NCI-H128 (cell line): ENCODE measurements around the gene AKAP13.

Experiments used
- DNase-seq: peaks from one replicate; lab custom pipeline; 2025; ENCODE audit not compliant: unreplicated experiment; lab: John Stamatoyannopoulos, UW

AKAP13 gene

DNA sequence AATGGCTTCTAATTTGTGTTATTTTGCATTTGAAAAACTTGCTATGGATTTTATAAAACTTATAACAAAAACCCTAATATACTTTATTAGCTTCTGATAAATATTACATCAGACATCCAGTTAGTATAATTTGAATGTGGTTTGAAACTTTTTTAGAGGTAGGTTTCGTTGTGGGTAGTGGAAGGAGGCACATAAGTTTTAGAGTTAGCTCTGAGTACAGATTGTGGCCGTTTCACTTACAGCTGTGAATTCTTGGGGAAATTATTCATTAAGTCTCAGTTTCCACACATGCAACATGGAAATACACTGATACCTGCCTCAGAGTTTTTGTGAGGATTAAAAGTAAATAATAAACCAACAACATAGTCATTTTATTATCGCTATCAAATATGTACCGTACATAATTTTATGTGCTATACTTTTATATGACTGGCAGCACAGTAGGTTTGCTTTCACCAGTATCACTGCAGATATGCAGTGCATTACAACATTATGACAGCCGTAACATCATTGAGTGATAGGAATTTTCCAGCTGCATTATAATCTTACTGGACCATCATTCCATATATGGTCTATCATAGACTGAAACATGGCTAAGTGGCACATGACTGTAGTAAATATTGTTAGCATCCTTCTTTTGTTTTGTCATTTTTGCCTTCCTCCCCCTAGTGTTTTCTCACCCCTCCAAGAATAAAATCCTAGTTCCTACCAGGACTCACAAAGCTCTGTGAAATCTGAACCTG lies 175.6 kb downstream of the AKAP13 start:
- DNase-seq: no peak

DNA sequence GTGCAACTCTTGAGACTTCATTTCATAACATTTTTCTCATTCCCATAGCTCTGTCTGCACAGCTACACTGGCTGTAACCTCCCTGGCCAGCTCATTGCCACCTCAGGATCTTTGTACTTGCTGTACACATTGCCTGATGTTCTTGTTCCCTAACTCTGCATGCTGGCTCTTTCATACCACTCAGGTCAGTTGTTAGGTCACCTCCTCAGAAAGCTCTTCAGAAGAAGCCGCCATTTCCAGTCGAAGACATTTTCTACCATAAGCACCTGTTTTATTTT lies 176.2 kb downstream of the AKAP13 start:
- DNase-seq: no peak

DNA sequence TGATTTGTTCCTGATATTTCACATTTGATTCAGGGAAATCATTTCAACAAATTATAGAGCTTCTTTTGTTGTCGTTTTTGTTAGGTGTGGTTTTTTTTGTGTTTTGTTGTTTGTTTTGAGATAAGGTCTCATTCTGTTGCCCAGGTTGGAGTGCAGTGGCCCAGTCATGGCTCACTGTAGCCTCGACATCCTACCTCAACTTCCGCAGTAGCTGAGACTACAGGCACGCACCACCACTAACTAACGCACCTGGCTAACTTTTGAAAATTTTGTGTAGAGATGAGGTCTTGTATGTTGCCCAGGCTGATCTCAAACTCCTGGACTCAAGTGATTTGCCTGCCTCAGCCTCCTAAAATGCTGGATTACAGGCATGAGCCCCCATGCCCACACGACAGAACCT lies 177.0 kb downstream of the AKAP13 start:
- DNase-seq: no peak

DNA sequence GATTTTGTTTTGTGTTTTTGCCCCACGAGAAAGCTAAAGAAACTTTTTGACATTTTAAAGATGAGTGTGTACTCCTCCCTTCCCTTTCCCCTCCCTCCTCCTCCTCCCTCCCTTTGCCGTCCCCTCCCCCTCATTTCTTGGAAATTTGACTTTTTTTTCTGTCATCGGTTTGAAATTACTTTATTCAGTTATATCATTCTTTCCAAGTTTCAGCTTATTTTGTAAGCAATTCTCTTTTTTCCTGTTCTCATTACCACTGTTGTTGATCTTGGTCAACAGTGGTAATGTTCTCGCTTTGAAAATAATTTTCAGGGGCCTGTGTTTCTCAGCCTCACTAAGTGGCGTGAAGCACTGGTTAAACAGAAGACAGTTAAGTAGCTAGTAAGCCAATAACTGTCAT lies 178.4 kb downstream of the AKAP13 start:
- no peak for DNase-seq

DNA sequence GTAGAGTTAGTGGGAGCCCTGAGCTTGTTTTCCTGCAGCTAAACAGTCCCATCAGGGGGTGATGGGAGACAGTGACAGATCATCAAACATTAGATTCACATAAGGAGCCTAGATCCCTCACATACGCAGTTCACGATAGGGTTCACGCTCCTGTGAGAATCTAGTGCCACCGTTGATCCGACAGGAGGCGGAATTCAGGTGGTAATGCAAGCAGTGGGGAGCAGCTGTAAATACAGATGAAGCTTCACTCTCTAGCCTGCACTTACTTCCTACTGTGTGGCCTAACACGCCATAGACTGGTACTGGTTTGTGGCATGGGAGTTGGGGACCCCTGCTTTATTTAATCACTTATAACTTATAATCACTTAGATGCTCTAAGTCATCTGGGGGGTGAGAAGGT lies 179.1 kb downstream of the AKAP13 start:
- no peak for DNase-seq

DNA sequence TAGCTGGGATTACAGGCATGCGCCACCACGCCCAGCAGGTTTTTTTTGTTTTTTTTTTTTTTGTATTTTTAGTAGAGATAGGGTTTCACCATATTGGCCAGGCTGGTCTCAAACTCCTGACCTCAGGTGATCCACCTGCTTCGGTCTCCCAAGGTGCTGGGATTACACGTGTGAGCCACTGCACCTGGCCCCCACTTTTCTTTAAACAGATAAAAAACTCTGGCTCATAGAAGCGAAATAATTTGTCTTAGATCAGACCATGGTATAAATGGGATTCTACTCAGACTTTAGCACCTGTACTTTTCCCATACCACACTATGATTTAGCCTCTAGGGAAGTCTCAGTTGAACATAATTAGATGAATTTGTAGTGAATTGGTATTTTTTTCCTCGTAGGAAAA lies 182.4 kb downstream of the AKAP13 start:
- DNase-seq: no peak

DNA sequence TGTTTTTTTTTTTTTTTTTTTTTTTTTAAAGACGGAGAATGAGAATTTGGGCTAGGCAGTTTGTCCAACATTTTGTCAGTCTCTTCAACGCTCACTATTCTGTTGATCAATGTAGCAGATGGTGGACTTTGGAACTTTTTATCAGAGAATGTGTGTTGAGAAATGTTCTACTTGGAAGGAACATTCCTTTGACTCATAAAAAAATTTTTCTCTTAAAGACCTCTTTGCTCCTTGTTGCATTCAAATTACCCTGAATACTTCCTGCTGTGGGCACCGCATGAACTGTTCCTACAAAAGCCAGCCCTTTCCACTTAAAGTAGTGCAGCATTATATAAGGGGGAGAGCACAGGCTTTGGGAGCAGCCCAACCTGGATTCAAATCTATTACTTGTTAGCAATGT lies 182.9 kb downstream of the AKAP13 start:
- no peak for DNase-seq

DNA sequence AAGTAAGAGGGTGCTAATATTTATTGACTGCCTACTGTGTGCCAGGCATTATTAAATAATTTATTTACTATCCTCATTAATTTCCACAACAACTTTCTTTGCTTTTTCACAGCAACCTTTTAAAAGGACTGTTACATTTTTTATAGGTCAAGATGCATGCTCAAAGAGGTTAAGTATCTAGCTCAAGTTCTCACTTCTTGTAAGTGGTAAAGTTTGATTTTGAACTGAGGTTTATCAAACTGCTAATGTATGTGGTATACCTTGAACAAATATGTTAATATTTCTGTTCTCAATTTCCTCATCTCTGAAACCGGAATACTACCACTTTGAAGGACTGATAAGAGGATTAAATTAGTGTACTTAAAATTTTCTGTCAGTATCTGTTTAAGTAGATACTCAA lies 183.3 kb downstream of the AKAP13 start:
- DNase-seq: no peak

DNA sequence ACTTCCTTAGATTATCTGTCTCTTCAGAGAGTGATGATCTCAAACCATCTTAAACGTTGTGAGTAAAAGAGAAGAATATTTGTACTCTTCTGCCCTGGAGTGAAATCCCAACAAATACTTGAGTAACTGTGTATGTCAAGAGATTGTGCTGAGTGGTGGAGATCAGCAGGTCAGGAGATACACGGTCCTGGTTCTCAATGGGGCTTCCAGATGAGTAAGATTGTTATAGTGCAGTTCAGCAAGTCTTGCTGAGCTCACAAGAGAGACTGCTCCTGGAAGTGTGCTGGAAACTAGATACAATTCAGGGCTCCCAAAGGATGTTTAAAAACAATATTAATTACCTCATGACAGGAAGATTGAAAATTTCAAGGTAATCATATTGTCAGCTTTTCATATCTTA lies 184.3 kb downstream of the AKAP13 start:
- no peak for DNase-seq

DNA sequence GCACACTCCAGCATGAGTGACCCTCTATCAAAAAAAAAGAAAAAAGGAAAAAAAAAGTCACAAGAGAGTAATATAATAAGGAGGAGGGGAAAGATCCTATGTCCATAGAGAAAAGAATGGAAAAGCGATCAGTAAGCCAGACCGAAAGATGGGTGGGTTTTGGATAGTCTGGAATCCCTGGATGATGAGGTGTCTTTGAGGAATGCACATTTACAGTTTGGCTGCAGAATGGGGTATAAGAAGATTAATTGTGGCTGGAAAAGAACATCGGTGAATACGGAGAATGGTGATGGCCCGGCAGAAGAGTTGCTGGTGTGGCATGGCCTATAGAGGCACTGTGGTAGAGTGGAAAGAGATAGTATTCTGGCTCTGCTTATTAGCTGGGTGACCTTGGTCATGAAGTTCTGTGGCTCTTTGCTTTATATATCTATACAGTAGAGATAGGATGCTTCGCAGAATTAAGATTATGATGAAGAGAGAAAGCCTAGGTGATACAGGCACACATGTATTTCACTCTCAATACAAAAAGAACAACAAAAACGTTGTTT lies 187.9 kb downstream of the AKAP13 start:
- no peak for DNase-seq

DNA sequence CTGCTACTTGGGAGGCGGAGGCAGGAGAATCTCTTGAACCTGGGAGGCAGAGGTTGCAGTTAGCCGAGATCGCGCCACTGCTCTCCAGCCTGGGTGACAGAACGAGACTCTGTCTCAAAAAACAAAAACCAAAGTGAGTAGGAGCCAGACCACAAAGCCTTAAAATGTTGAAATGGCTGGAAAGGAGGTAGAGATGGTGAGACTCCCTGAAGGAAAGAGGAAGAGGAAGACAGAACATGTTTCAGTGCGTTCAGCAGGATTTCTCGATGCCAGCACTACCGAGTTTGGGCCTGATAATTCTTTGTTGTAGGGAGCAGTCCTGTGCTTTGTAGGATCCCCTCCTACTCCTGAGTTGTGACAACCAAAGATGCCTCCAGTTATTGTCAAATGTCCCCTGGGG lies 189.9 kb downstream of the AKAP13 start:
- no peak for DNase-seq

DNA sequence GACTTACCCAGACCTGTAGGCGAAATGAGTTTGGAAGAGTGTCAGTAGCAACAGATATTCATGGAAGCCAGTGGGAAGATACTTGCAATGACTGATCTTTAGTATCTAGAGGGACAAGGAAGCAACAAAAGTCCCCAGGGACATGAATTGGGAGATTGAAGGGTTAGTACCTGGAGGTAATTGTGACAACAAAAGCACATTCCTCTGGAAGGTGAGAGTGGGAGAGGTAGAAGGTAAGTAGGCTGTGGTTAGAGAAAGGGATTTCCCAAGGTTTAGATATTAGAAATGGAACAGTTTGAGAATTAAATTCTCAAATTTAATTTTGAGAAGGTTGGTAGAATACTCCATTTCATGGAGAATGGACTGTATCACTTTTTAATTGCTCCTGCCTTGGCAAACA lies 191.4 kb downstream of the AKAP13 start:
- DNase-seq: no peak

DNA sequence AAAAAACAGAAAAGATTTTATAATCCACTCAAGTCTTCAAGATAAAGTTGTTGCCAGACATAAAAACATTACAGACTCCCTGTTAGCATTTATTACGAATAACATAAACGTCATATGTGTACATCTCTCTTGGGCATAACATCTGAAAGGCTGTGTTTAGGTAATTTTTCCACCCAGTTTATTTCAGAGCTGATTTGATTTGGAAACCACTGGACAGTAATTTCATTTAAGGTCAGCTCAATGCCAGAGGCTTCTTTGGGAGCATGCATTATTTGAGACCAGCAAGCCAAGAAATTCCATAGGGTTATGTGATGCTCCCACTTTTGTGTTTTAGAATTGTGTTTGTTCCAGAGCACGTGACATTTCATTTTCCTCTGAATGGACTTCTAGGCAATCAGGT lies 196.0 kb downstream of the AKAP13 start:
- DNase-seq: no peak

DNA sequence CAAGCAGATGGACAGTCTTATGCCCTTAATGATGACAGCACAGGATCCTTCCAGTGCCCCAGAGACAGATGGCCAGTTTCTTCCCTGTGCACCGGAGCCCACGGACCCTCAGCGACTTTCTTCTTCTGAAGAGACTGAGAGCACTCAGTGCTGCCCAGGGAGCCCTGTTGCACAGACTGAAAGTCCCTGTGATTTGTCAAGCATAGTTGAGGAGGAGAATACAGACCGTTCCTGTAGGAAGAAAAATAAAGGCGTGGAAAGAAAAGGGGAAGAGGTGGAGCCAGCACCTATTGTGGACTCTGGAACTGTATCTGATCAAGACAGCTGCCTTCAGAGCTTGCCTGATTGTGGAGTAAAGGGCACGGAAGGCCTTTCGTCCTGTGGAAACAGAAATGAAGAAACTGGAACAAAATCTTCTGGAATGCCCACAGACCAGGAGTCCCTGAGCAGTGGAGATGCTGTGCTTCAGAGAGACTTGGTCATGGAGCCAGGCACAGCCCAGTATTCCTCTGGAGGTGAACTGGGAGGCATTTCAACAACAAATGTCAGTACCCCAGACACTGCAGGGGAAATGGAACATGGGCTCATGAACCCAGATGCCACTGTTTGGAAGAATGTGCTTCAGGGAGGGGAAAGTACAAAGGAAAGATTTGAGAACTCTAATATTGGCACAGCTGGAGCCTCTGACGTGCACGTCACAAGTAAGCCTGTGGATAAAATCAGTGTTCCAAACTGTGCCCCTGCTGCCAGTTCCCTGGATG lies 198.7 kb downstream of the AKAP13 start:
- no peak for DNase-seq

DNA sequence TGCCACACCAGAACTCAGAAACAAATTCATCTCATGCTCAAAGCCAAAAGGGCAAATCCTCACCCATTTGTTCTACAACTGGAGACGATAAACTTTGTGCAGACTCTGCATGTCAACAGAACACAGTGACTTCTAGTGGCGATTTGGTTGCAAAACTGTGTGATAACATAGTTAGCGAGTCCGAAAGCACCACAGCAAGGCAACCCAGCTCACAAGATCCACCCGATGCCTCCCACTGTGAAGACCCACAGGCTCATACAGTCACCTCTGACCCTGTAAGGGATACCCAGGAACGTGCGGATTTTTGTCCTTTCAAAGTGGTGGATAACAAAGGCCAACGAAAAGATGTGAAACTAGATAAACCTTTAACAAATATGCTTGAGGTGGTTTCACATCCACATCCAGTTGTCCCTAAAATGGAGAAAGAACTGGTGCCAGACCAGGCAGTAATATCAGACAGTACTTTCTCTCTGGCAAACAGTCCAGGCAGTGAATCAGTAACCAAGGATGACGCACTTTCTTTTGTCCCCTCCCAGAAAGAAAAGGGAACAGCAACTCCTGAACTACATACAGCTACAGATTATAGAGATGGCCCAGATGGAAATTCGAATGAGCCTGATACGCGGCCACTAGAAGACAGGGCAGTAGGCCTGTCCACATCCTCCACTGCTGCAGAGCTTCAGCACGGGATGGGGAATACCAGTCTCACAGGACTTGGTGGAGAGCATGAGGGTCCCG lies 199.7 kb downstream of the AKAP13 start:
- no peak for DNase-seq

DNA sequence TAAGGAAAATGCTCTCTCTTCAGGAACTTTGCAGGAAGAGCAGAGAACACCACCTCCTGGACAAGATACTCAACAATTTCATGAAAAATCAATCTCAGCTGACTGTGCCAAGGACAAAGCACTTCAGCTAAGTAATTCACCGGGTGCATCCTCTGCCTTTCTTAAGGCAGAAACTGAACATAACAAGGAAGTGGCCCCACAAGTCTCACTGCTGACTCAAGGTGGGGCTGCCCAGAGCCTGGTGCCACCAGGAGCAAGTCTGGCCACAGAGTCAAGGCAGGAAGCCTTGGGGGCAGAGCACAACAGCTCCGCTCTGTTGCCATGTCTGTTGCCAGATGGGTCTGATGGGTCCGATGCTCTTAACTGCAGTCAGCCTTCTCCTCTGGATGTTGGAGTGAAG lies 200.5 kb downstream of the AKAP13 start:
- DNase-seq: no peak

DNA sequence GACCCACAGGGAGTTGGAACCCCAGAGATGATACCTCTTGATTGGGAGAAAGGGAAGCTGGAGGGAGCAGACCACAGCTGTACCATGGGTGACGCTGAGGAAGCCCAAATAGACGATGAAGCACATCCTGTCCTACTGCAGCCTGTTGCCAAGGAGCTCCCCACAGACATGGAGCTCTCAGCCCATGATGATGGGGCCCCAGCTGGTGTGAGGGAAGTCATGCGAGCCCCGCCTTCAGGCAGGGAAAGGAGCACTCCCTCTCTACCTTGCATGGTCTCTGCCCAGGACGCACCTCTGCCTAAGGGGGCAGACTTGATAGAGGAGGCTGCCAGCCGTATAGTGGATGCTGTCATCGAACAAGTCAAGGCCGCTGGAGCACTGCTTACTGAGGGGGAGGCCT lies 201.1 kb downstream of the AKAP13 start:
- DNase-seq: no peak

DNA sequence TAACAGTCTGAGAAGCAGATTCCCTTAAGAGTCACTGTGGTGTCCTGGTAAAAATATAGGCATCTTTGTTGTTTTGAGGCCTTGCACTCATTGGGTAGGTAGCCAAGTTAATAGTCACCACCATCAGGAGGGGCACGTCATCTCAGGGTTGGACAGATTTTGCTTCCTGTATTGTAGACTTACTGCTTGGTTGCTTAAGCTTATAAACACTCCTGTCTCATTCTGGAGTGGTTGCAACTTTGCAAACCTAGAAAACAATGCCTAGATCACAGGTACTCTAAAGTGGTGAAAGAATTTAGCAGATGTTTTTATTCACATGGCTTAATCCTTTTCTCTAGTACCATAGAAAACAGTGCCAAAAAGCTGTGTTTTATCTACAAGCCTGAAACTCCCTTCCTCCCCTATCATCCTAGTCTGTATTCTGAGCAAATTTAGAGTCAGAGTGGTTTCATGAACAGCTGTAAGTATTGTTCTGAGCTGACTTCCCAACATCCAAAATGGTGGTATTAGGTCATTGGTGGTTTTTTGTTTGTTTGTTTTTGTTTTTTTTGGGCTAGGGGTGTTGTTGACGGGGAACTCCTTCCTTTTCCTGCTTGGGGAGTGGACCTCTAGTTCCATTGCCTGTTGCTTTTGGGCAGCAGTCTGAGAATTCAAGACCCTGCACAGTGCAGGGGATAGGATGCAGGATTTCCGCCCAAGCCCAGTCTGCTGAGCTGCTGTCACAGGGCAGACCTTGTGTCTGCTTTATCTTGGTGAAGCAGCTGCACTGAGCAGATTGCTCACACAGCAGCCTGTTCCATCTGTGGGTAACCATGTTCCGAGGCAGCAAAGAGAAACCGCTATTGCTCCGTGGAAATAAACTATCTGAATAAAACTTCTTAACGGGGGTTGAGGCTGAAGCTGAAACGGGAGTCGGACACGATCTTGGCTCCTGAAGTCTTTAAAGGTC lies 202.0 kb downstream of the AKAP13 start:
- no peak for DNase-seq

DNA sequence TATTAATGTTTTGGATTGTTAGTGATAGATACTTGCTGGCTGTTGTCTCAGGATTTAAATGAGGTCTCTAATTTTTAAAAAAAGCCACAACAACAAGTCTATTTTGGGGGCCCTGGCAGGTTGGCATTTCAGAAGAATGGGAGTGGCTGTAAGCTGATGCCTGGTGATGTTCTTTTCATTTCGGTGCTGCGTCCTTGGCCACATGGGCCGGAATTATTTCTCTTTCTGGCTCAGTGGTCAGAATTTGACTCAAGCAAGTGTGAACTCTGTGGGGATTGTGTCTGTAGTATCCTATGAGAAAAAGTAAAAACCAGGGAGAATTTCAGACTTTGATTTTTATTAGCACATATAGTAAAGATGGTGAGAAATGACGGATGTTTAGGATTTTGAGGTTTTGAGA lies 203.0 kb downstream of the AKAP13 start:
- no peak for DNase-seq

DNA sequence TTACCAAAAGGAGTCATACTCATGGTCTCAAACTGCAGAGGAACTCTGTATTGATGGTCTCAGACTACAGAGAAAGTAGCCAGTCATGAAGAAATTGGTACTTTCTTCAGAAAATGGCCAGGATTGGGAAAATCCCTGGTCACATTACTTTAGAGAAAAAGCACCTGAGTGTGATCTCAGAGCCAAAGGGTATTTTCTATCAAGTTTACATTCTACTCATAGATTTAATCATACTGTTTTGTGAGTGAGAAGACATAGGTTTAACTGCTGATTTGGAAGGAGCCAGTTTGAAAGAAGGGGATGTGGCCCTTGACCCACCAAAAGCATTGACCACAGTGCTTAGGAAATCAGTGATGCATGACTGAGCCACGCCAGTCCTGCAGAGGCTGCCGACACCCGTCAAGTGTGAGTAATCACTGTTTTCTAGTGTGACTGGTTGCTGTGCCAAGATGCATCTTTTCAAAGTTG lies 203.6 kb downstream of the AKAP13 start:
- DNase-seq: no peak

DNA sequence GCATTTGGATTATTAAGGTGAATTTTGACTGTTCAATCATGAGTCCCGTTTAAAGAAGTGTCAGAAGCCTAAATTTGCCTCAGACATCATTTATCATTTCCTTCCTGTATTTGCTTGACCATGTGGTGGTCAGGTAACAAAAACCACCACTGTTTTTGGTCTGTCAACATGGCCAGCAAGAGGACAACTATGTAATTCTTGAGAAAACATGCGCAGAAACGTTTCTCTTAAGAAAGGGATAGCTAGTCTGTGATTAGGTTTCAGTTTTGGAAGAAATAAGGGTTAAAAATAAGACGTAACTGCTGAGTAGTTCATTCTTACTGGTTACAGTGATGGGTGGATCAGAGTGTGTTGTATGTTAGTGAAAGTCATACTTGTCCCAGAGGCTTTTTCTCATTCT lies 204.5 kb downstream of the AKAP13 start:
- DNase-seq: no peak
